Mesendoderm (in vitro differentiated cells): ENCODE measurements around the gene PHLDB1.

ENCODE experiments used
- DNase-seq: peaks from one replicate; pipeline ENCODE4 v3.0.0; 2013
- H2AK5ac ChIP-seq: 2 replicates; pipeline ENCODE4 v1.6.1; 2013; ENCODE audit warnings: low read length, inconsistent platforms
- H2BK120ac ChIP-seq: 2 replicates; pipeline ENCODE4 v1.6.1; 2013; ENCODE audit warnings: low read depth, mild to moderate bottlenecking, low read length, moderate library complexity, mixed read lengths
- H2BK15ac ChIP-seq: replicated peaks from 2 replicates; pipeline ENCODE4 v1.6.1; 2013; ENCODE audit warnings: low read depth, mild to moderate bottlenecking, moderate library complexity
- H2BK5ac ChIP-seq: 2 replicates; pipeline ENCODE4 v1.6.1; 2013; ENCODE audit warnings: low read length, inconsistent platforms
- H3K18ac ChIP-seq: 2 replicates; pipeline ENCODE4 v1.6.1; 2013; ENCODE audit warnings: mild to moderate bottlenecking, low read length, mixed read lengths
- H3K23ac ChIP-seq: one replicate; pipeline ENCODE4 v1.6.1; 2013; ENCODE audit warnings: low read length
- H3K27ac ChIP-seq: 2 replicates; pipeline ENCODE4 v1.5.1; 2013; ENCODE audit warnings: low read depth, mild to moderate bottlenecking, inconsistent platforms, low read length, moderate library complexity
- H3K27me3 ChIP-seq: 2 replicates; pipeline ENCODE4 v1.6.1; 2013; ENCODE audit warnings: low read length, control low read depth, mild to moderate bottlenecking, inconsistent platforms; ENCODE audit not compliant: insufficient read depth, poor library complexity
- H3K36me3 ChIP-seq: 2 replicates; pipeline ENCODE4 v1.6.1; 2013; ENCODE audit warnings: low read length, inconsistent platforms; ENCODE audit not compliant: control insufficient read depth, insufficient read depth
- H3K4ac ChIP-seq: one replicate; pipeline ENCODE4 v1.6.1; 2013; ENCODE audit warnings: low read depth, mild to moderate bottlenecking, low read length, moderate library complexity
- H3K4me1 ChIP-seq: 2 replicates; pipeline ENCODE4 v1.6.1; 2013; ENCODE audit warnings: low read depth, low read length, inconsistent platforms; ENCODE audit not compliant: control insufficient read depth
- H3K4me2 ChIP-seq: 2 replicates; pipeline ENCODE4 v1.6.1; 2013; ENCODE audit warnings: low read length
- H3K4me3 ChIP-seq: 2 replicates; pipeline ENCODE4 v1.5.1; 2013; ENCODE audit warnings: mild to moderate bottlenecking, low read length
- H3K56ac ChIP-seq: one replicate; pipeline ENCODE4 v1.6.1; 2013; ENCODE audit warnings: low read length
- H3K79me1 ChIP-seq: 2 replicates; pipeline ENCODE4 v1.6.1; 2013; ENCODE audit warnings: low read length, inconsistent platforms
- H3K79me2 ChIP-seq: 2 replicates; pipeline ENCODE4 v1.6.1; 2013; ENCODE audit warnings: mild to moderate bottlenecking, low read length; ENCODE audit not compliant: control insufficient read depth, insufficient read depth
- H3K9ac ChIP-seq: 2 replicates; pipeline ENCODE4 v1.6.1; 2013; ENCODE audit warnings: low read length, inconsistent platforms
- H4K5ac ChIP-seq: one replicate; pipeline ENCODE4 v1.6.1; 2013; ENCODE audit warnings: low read length
- H4K8ac ChIP-seq: one replicate; pipeline ENCODE4 v1.6.1; 2013; ENCODE audit warnings: low read depth, mild to moderate bottlenecking, control low read depth, low read length, moderate library complexity
- WGBS: extraction: QIAGEN DNeasy Blood & Tissue Kit; methylation state at CpG from one replicate; pipeline ENCODE4 v1.1.7; 2013; ENCODE audit warnings: low lambda C conversion rate, missing lambda C conversion rate; ENCODE audit not compliant: insufficient coverage; ENCODE audit errors: extremely low coverage; 5-methylcytosine and 5-hydroxymethylcytosine counted together

Gene PHLDB1

GRCh38 chr11:118621071-118621783 is 13.8 kb downstream of the PHLDB1 start:
- Histone ChIP-seq H3K56ac (peak overlapping the region; percentile 89), H3K4me2 (peak overlapping the region; percentile 82), H2AK5ac (peak overlapping the region; percentile 99), H3K4ac (no peak overlapping the region), H2BK120ac (no peak overlapping the region), H3K9ac (peak overlapping the region; percentile 88), H3K79me1 (peaks cover 8% of the 10 kb centered on the region), H2BK5ac (peak overlapping the region; percentile 92), H3K18ac (peak overlapping the region; percentile 77), H3K4me1 (peaks cover 13% of the 10 kb centered on the region), H4K8ac (peak overlapping the region; percentile 90), H3K27me3 (no peaks in the 10 kb centered on the region), H2BK15ac (no peak overlapping the region), H3K4me3 (peak overlapping the region; percentile 68), H3K79me2 (peaks cover 9% of the 10 kb centered on the region), H3K27ac (peak overlapping the region; percentile 72), H3K36me3 (no peaks in the 10 kb centered on the region), H3K23ac (peak overlapping the region; percentile 66), H4K5ac (peak overlapping the region; percentile 2)
- no CpG with 5 or more reads among the region's 38 CpGs for WGBS
- DNase-seq: peak; percentile 94

GRCh38 chr11:118621784-118622375 is 14.5 kb downstream of the PHLDB1 start:
- no peak overlapping the region for H2BK15ac ChIP-seq
- H3K36me3 ChIP-seq: no peaks in the 10 kb centered on the region
- no peak for DNase-seq
- no peak overlapping the region for H4K8ac ChIP-seq
- no peak overlapping the region for H4K5ac ChIP-seq
- peak overlapping the region; percentile 66 for H3K23ac ChIP-seq
- no peak overlapping the region for H2BK120ac ChIP-seq
- H3K79me2 ChIP-seq: peaks cover 9% of the 10 kb centered on the region
- H3K4me3 ChIP-seq: peak overlapping the region; percentile 68
- H3K56ac ChIP-seq: peak overlapping the region; percentile 89
- peaks cover 13% of the 10 kb centered on the region for H3K4me1 ChIP-seq
- H3K4me2 ChIP-seq: peak overlapping the region; percentile 82
- no peak overlapping the region for H2BK5ac ChIP-seq
- H2AK5ac ChIP-seq: peak overlapping the region; percentile 99
- H3K9ac ChIP-seq: peak overlapping the region; percentile 88
- H3K79me1 ChIP-seq: peaks cover 8% of the 10 kb centered on the region
- H3K18ac ChIP-seq: no peak overlapping the region
- WGBS: no CpG with 5 or more reads among the region's 4 CpGs
- no peaks in the 10 kb centered on the region for H3K27me3 ChIP-seq
- H3K4ac ChIP-seq: no peak overlapping the region
- H3K27ac ChIP-seq: peak overlapping the region; percentile 72

DNA sequence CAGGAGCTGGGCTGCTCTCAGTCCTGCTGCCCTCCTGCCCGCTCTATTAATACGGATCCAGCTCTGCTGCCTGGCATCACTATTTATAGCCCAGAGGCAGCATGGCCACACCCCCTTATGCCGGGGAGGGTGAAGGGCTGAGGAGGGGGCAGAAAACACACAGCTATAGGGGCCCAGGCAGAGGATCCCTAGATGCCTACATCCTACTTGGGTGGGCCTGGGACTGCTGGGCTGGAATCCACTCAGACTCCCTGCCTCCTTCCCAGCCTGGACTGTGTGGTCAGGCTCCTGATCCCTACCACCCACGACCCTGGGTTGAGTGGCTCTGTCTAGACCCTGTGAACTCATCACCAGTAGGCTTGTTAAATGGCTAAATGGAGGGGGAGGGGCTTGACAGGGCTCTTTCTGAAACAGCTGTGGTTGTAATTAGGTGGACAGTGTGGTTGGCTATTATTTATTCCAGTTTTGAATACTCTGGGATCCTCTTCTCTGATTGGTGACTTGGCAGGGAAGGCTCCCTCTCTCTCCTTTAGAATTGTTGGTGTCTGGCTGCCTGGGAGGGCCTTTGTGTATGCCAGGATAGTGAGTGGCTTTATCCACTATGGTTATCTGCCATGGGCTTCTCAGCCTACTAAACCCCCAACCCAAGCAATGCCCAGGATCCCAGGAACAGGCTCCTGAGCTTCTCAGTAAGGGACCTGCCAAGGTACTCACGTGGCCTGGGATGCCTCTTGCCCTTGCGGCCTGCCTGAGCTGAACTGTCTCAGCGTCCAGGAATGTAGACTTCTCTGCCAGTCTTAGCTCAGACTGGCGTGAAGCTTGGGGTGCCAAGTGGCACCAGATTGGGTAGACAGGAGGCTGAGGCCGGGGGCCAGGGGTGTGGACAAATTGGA is 15.2 kb downstream of the PHLDB1 start:
- no peak overlapping the region for H3K4ac ChIP-seq
- H4K5ac ChIP-seq: no peak overlapping the region
- H3K79me2 ChIP-seq: peaks cover 9% of the 10 kb centered on the region
- no peak overlapping the region for H2BK5ac ChIP-seq
- no peak for DNase-seq
- no peak overlapping the region for H2BK120ac ChIP-seq
- no peak overlapping the region for H2BK15ac ChIP-seq
- H3K27ac ChIP-seq: no peak overlapping the region
- no peak overlapping the region for H3K4me2 ChIP-seq
- no peak overlapping the region for H3K4me3 ChIP-seq
- H3K36me3 ChIP-seq: no peaks in the 10 kb centered on the region
- no peaks in the 10 kb centered on the region for H3K27me3 ChIP-seq
- no peak overlapping the region for H3K23ac ChIP-seq
- H4K8ac ChIP-seq: no peak overlapping the region
- H3K56ac ChIP-seq: peak overlapping the region; percentile 35
- H3K18ac ChIP-seq: no peak overlapping the region
- H3K4me1 ChIP-seq: peaks cover 12% of the 10 kb centered on the region
- no CpG with 5 or more reads among the region's 9 CpGs for WGBS
- H2AK5ac ChIP-seq: no peak overlapping the region
- H3K79me1 ChIP-seq: peaks cover 8% of the 10 kb centered on the region
- H3K9ac ChIP-seq: no peak overlapping the region

GRCh38 chr11:118623269-118623655 is 15.8 kb downstream of the PHLDB1 start:
- H4K5ac ChIP-seq: no peak overlapping the region
- no CpG with 5 or more reads among the region's 4 CpGs for WGBS

GRCh38 chr11:118625036-118625690 is 17.7 kb downstream of the PHLDB1 start:
- no peaks in the 10 kb centered on the region for H3K36me3 ChIP-seq
- no peak overlapping the region for H3K56ac ChIP-seq
- no peaks in the 10 kb centered on the region for H3K27me3 ChIP-seq
- H3K23ac ChIP-seq: no peak overlapping the region
- DNase-seq: no peak
- no peak overlapping the region for H3K4me3 ChIP-seq
- peaks cover 8% of the 10 kb centered on the region for H3K79me1 ChIP-seq
- no peak overlapping the region for H3K27ac ChIP-seq
- no peak overlapping the region for H3K18ac ChIP-seq
- H3K4me1 ChIP-seq: peaks cover 10% of the 10 kb centered on the region
- no peak overlapping the region for H3K4me2 ChIP-seq
- H3K4ac ChIP-seq: no peak overlapping the region
- no peak overlapping the region for H4K5ac ChIP-seq
- no peak overlapping the region for H2BK15ac ChIP-seq
- no CpG with 5 or more reads among the region's 6 CpGs for WGBS
- H2BK120ac ChIP-seq: no peak overlapping the region
- no peak overlapping the region for H2BK5ac ChIP-seq
- H2AK5ac ChIP-seq: no peak overlapping the region
- H3K9ac ChIP-seq: no peak overlapping the region
- peaks cover 9% of the 10 kb centered on the region for H3K79me2 ChIP-seq
- H4K8ac ChIP-seq: no peak overlapping the region

More at GRCh38 chr11:118623269-118623655, 15.8 kb downstream of the PHLDB1 start:
- Histone ChIP-seq H3K4me2 (no peak overlapping the region), H2AK5ac (no peak overlapping the region), H3K4ac (no peak overlapping the region), H3K79me1 (peaks cover 8% of the 10 kb centered on the region), H3K36me3 (no peaks in the 10 kb centered on the region), H2BK15ac (no peak overlapping the region), H3K4me1 (peaks cover 10% of the 10 kb centered on the region), H3K79me2 (peaks cover 9% of the 10 kb centered on the region), H4K8ac (no peak overlapping the region), H3K4me3 (no peak overlapping the region), H3K18ac (no peak overlapping the region), H2BK5ac (no peak overlapping the region), H3K9ac (no peak overlapping the region), H3K27ac (no peak overlapping the region), H3K27me3 (no peaks in the 10 kb centered on the region), H3K23ac (no peak overlapping the region), H3K56ac (no peak overlapping the region), H2BK120ac (no peak overlapping the region)
- DNase-seq: no peak
